IMR-90 (cell line): ENCODE data around the gene MAP2K6. TPM values are rescaled to one million over a fixed set of nuclear protein-coding genes. Genes with fewer than 3 reads are reported as not detected.

ENCODE experiments used
- ATAC-seq: fragments of 200-7000 bp; cut with Tn5 transposase; 2 replicates; pipeline ENCODE4 v1.9.1; 2020; ENCODE audit warnings: low read depth, mild to moderate bottlenecking, moderate library complexity
- BruUV-seq: library from RNA; stranded (reverse); fragments of 400-500 nt; replicated peaks from 2 replicates; lab custom pipeline; 2021; lab: Mats Ljungman, UMichigan
- CTCF ChIA-PET: fragments of 300-600 bp; formaldehyde crosslinking; extraction: SDS; loops from one replicate; lab custom pipeline; 2021; ENCODE audit warnings: antibody characterized with exemption; lab: Yijun Ruan, JAX
- POLR2A ChIA-PET: fragments of 300-600 bp; sonication (Branson Sonifier 250); formaldehyde crosslinking; loops from one replicate; lab custom pipeline; 2022; ENCODE audit warnings: antibody characterized with exemption; ENCODE audit not compliant: unreplicated experiment; lab: Charles Lee
- DNase-seq: peaks from one replicate; pipeline ENCODE4 v3.0.0; 2013
- H2AFZ ChIP-seq: replicated peaks from 2 replicates; pipeline ENCODE3; 2013; ENCODE audit warnings: low read length, mild to moderate bottlenecking; ENCODE audit not compliant: poor library complexity
- H2AK5ac ChIP-seq: 2 replicates; pipeline ENCODE4 v1.6.1; 2013; ENCODE audit warnings: low read depth, low read length, inconsistent platforms
- H2AK9ac ChIP-seq: replicated peaks from 2 replicates; pipeline ENCODE3; 2013; ENCODE audit warnings: mild to moderate bottlenecking, low read depth, low read length, moderate library complexity; ENCODE audit not compliant: poor library complexity
- H2BK120ac ChIP-seq: 2 replicates; pipeline ENCODE4 v1.6.1; 2013; ENCODE audit warnings: low read depth, low read length, inconsistent platforms
- H2BK15ac ChIP-seq: 3 replicates; pipeline ENCODE4 v1.6.1; 2013; ENCODE audit warnings: low read depth, low read length, inconsistent platforms
- H2BK20ac ChIP-seq: 2 replicates; pipeline ENCODE4 v1.6.1; 2013; ENCODE audit warnings: low read depth, mild to moderate bottlenecking, inconsistent platforms, low read length, moderate library complexity
- H2BK5ac ChIP-seq: 2 replicates; pipeline ENCODE4 v1.6.1; 2013; ENCODE audit warnings: mild to moderate bottlenecking, low read depth, low read length, inconsistent platforms; ENCODE audit not compliant: poor library complexity, severe bottlenecking
- H3K14ac ChIP-seq: replicated peaks from 2 replicates; pipeline ENCODE4 v1.6.1; 2013; ENCODE audit warnings: low read depth, low read length, inconsistent platforms
- H3K18ac ChIP-seq: 2 replicates; pipeline ENCODE4 v1.6.1; 2013; ENCODE audit warnings: low read depth, low read length, control low read depth
- H3K23ac ChIP-seq: 2 replicates; pipeline ENCODE4 v1.6.1; 2013; ENCODE audit warnings: low read depth, low read length, inconsistent platforms
- H3K27ac ChIP-seq: 2 replicates; pipeline ENCODE4 v1.5.1; 2013; ENCODE audit warnings: mild to moderate bottlenecking, control low read depth, low read length; ENCODE audit not compliant: insufficient read depth
- H3K27me3 ChIP-seq: 2 replicates; pipeline ENCODE4 v1.6.1; 2013; ENCODE audit warnings: low read length; ENCODE audit not compliant: control insufficient read depth, insufficient read depth
- H3K36me3 ChIP-seq: 2 replicates; pipeline ENCODE4 v1.6.1; 2013; ENCODE audit warnings: low read length, mixed read lengths; ENCODE audit not compliant: control insufficient read depth, insufficient read depth
- H3K4ac ChIP-seq: 2 replicates; pipeline ENCODE4 v1.6.1; 2013; ENCODE audit warnings: low read depth, low read length, inconsistent platforms
- H3K4me1 ChIP-seq: 2 replicates; pipeline ENCODE4 v1.6.1; 2013; ENCODE audit warnings: low read length, mixed read lengths; ENCODE audit not compliant: control insufficient read depth, insufficient read depth
- H3K4me2 ChIP-seq: 2 replicates; pipeline ENCODE4 v1.6.1; 2013; ENCODE audit warnings: low read depth, mild to moderate bottlenecking, control low read depth, low read length, moderate library complexity
- H3K4me3 ChIP-seq: 2 replicates; pipeline ENCODE4 v1.5.1; 2013; ENCODE audit warnings: low read depth, mild to moderate bottlenecking, control low read depth, low read length, moderate library complexity; ENCODE audit not compliant: insufficient read depth
- H3K56ac ChIP-seq: 2 replicates; pipeline ENCODE4 v1.6.1; 2013; ENCODE audit warnings: low read length, inconsistent platforms; ENCODE audit not compliant: insufficient read depth; ENCODE audit errors: extremely low read depth
- H3K79me1 ChIP-seq, 2 experiments: 2 replicates each; pipeline ENCODE4 v1.6.1; 2013; ENCODE audit warnings: low read length in 2 of 2, inconsistent platforms in 1 of 2, low read depth in 1 of 2
- H3K9ac ChIP-seq: 2 replicates; pipeline ENCODE4 v1.6.1; 2013; ENCODE audit warnings: low read depth, low read length, control low read depth
- H3K9me1 ChIP-seq: 2 replicates; pipeline ENCODE4 v1.6.1; 2013; ENCODE audit warnings: low read length, inconsistent platforms; ENCODE audit not compliant: insufficient read depth
- H3K9me3 ChIP-seq: 2 replicates; pipeline ENCODE4 v1.6.1; 2013; ENCODE audit warnings: low read length; ENCODE audit not compliant: control insufficient read depth, insufficient read depth
- H4K20me1 ChIP-seq: 2 replicates; pipeline ENCODE4 v1.6.1; 2013; ENCODE audit warnings: low read length, inconsistent platforms; ENCODE audit not compliant: insufficient read depth
- H4K5ac ChIP-seq: 2 replicates; pipeline ENCODE4 v1.6.1; 2013; ENCODE audit warnings: mild to moderate bottlenecking, low read depth, low read length, control low read depth
- H4K8ac ChIP-seq, 2 experiments: 2 replicates each; pipeline ENCODE4 v1.6.1; 2013; ENCODE audit warnings: low read depth in 2 of 2, low read length in 2 of 2, control low read depth in 1 of 2, inconsistent platforms in 1 of 2
- H4K91ac ChIP-seq: 2 replicates; pipeline ENCODE4 v1.6.1; 2013; ENCODE audit warnings: low read depth, low read length, inconsistent platforms; ENCODE audit not compliant: insufficient read depth
- CHD1 ChIP-seq: IDR thresholded peaks from 2 replicates; pipeline ENCODE4 v1.6.1; 2012; ENCODE audit warnings: low read depth, low read length, improper control_type of control experiment
- CTCF ChIP-seq: conservative IDR thresholded peaks from 2 replicates; pipeline ENCODE4 v1.5.1; 2012; ENCODE audit warnings: mild to moderate bottlenecking, low read depth, low read length, improper control_type of control experiment
- FOS ChIP-seq: fragments of 150-350 bp; IDR thresholded peaks from 2 replicates; pipeline ENCODE4 v1.6.1; 2016; ENCODE audit warnings: low read depth, low read length
- MXI1 ChIP-seq: IDR thresholded peaks from 2 replicates; pipeline ENCODE4 v1.6.1; 2012; ENCODE audit warnings: low read depth, mild to moderate bottlenecking, low read length, moderate library complexity, borderline replicate concordance
- NFE2L2 ChIP-seq: fragments of 150-350 bp; IDR thresholded peaks from 2 replicates; pipeline ENCODE4 v1.6.1; 2016; ENCODE audit warnings: low read depth, mild to moderate bottlenecking, low read length
- RAD21 ChIP-seq: IDR thresholded peaks from 2 replicates; pipeline ENCODE4 v1.6.1; 2012; ENCODE audit warnings: low read length, improper control_type of control experiment
- RCOR1 ChIP-seq: IDR thresholded peaks from 2 replicates; pipeline ENCODE4 v1.6.1; 2012; ENCODE audit warnings: mild to moderate bottlenecking, low read length, improper control_type of control experiment; ENCODE audit not compliant: insufficient replicate concordance
- WGBS, 2 experiments: methylation state at CpG; one replicate each; pipeline versions ENCODE4 v1.1.5 to v1.1.7; 2013; ENCODE audit warnings: missing lambda C conversion rate in 2 of 2; ENCODE audit not compliant: insufficient read length in 1 of 2; ENCODE audit errors: extremely low coverage in 2 of 2; 5-methylcytosine and 5-hydroxymethylcytosine counted together
- dilution Hi-C: fragments of 300-500 bp; cut with HindIII; formaldehyde crosslinking; loops from one replicate; pipeline ENCODE4 v1.14.3; 2018; ENCODE audit warnings: low sequenced_read_pairs; ENCODE audit not compliant: unreplicated experiment
- in situ Hi-C: fragments of 300-500 bp; cut with MboI; formaldehyde crosslinking; loops from 3 replicates; pipeline ENCODE4 v1.14.3; 2019; ENCODE audit warnings: low sequenced_read_pairs, inconsistent platforms, mixed read lengths
- intact Hi-C: fragments of 100-400 bp; cut with micrococcal nuclease; formaldehyde crosslinking; loops from 2 replicates; pipeline ENCODE4 v1.10.0; 2022
- polyA plus RNA-seq, 3 experiments: library from polyadenylated mRNA; depleted of rRNA; stranded (reverse); fragments of >200 nt; gene quantifications; 2 replicates each; pipeline ENCODE4 v1.2.3, GENCODE V29; 2012; ENCODE audit warnings: low replicate concordance in 1 of 3
- total RNA-seq: library from RNA; depleted of rRNA; stranded (reverse); fragments of >200 nt; gene quantifications from 2 replicates; pipeline ENCODE4 v1.2.3, GENCODE V29; 2012

Gene MAP2K6
- total and polyA plus RNA-seq, 2 of the 4 experiments (the other 2 are of a cell fraction) = 2.4 to 5.7 TPM

DNA sequence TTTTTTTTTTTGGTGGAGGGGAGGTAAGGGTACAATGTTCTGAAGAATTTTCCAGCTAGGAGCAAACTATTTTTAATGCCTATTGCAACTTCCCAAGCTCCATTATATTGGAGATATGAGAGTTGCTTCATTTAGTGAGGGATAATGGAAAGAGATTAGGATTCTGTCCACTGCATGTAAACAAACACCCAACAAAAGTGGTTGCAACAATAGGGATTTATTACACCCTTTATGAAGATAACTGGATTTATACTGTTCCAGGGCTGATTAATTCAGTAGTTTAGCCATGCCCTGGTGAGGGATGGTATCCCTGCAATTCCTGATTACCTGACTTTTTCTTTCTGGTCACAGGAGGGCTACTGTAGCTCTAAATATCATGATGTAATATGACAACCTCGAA lies 40.5 kb downstream of the MAP2K6 start:
- in situ Hi-C loops = no loop called here
- no peaks in the 10 kb centered on the region for H3K9me1 ChIP-seq
- no peak overlapping the region for H3K27ac ChIP-seq
- no peaks in the 10 kb centered on the region for H3K36me3 ChIP-seq
- H3K9me3 ChIP-seq = no peaks in the 10 kb centered on the region
- no peak overlapping the region for H2BK5ac ChIP-seq
- intact Hi-C loops = no loop called here
- no peak overlapping the region for H2BK15ac ChIP-seq
- WGBS, 2 experiments = no CpG with 5 or more reads among the region's 1 CpG
- no peak overlapping the region for H4K91ac ChIP-seq
- no peak overlapping the region for H3K23ac ChIP-seq
- dilution Hi-C loops = no loop called here
- H2AK5ac ChIP-seq = no peak overlapping the region
- no peak overlapping the region for H2BK20ac ChIP-seq
- H2AFZ ChIP-seq = no peak overlapping the region
- H3K18ac ChIP-seq = no peak overlapping the region
- BruUV-seq = no TSS peak
- no peak overlapping the region for H3K4ac ChIP-seq
- no peaks in the 10 kb centered on the region for H3K79me1 ChIP-seq
- no peak overlapping the region for H3K4me3 ChIP-seq
- CTCF ChIA-PET = no interaction called here
- peaks cover under 1% of the 10 kb centered on the region; the same call in 1 of the 2 replicates for H3K27me3 ChIP-seq
- POLR2A ChIA-PET = no interaction called here
- H2AK9ac ChIP-seq = no peak overlapping the region
- H3K4me2 ChIP-seq = no peak overlapping the region
- DNase-seq = no peak
- no peak overlapping the region for H4K8ac ChIP-seq
- no peak overlapping the region for H4K5ac ChIP-seq
- no peak overlapping the region for H3K14ac ChIP-seq
- no peaks in the 10 kb centered on the region for H3K4me1 ChIP-seq
- no peak overlapping the region for H3K56ac ChIP-seq
- ATAC-seq = no peak
- H2BK120ac ChIP-seq = no peak overlapping the region
- H4K20me1 ChIP-seq = no peaks in the 10 kb centered on the region
- no peak overlapping the region for H3K9ac ChIP-seq
- no peak for TF ChIP-seq CHD1
- no peak for TF ChIP-seq FOS
- no peak for TF ChIP-seq RCOR1
- TF ChIP-seq RAD21 = no peak
- no peak for TF ChIP-seq CTCF
- no peak for TF ChIP-seq MXI1
- TF ChIP-seq NFE2L2 = no peak
